HepG2 (cell line): ENCODE data around the gene MYLK2. TPM values are rescaled to one million over a fixed set of nuclear protein-coding genes. Genes with fewer than 3 reads are reported as not detected.

ENCODE experiments used
- DR1 ChIP-seq: sonication (generic); formaldehyde crosslinking; IDR thresholded peaks from 2 replicates; pipeline ENCODE4 v1.8.0; 2021; ENCODE audit warnings: mild to moderate bottlenecking, missing genetic modification reagents, inconsistent platforms
- GPN1 ChIP-seq: sonication (generic); formaldehyde crosslinking; IDR thresholded peaks from 2 replicates; pipeline ENCODE4 v1.5.1; 2020; ENCODE audit warnings: missing genetic modification reagents, borderline replicate concordance
- HDAC1 ChIP-seq: sonication (generic); formaldehyde crosslinking; IDR thresholded peaks from 2 replicates; pipeline ENCODE4 v1.5.1; 2020; ENCODE audit warnings: mild to moderate bottlenecking, missing genetic modification reagents
- HNRNPLL ChIP-seq: fragments of 200-400 bp; formaldehyde crosslinking; IDR thresholded peaks from 2 replicates; pipeline ENCODE4 v1.6.1; 2017; ENCODE audit warnings: mild to moderate bottlenecking, low read depth, low read length; ENCODE audit not compliant: poor library complexity, severe bottlenecking
- IRF2 ChIP-seq: IDR thresholded peaks from 2 replicates; pipeline ENCODE4 v1.6.1; 2018; ENCODE audit warnings: missing genetic modification reagents, missing compliant biosample characterization
- MTA1 ChIP-seq: sonication (generic); formaldehyde crosslinking; IDR thresholded peaks from 2 replicates; pipeline ENCODE4 v1.4.0; 2020; ENCODE audit warnings: missing genetic modification reagents, mild to moderate bottlenecking, borderline replicate concordance
- NR2F1 ChIP-seq, 2 experiments: fragments of 450-650 bp in 1 of 2; formaldehyde crosslinking in 1 of 2; IDR thresholded peaks; 2 replicates each; pipeline versions ENCODE4 v1.5.0 to v1.6.1; 2016 to 2020; ENCODE audit warnings: mild to moderate bottlenecking in 1 of 2, missing compliant biosample characterization in 1 of 2, missing genetic modification reagents in 1 of 2, moderate library complexity in 1 of 2
- NR3C1 ChIP-seq: sonication (generic); formaldehyde crosslinking; IDR thresholded peaks from 2 replicates; pipeline ENCODE4 v1.4.0; 2020; ENCODE audit warnings: missing genetic modification reagents
- RBAK ChIP-seq: sonication (generic); formaldehyde crosslinking; IDR thresholded peaks from 2 replicates; pipeline ENCODE4 v1.5.1; 2020; ENCODE audit warnings: mild to moderate bottlenecking, missing genetic modification reagents
- RXRA ChIP-seq: sonication (generic); formaldehyde crosslinking; IDR thresholded peaks from 2 replicates; pipeline ENCODE4 v1.5.1; 2020; ENCODE audit warnings: missing genetic modification reagents
- TAF15 ChIP-seq: fragments of 200-400 bp; formaldehyde crosslinking; IDR thresholded peaks from one replicate; pipeline ENCODE4 v1.6.1; 2018; ENCODE audit warnings: mild to moderate bottlenecking, low read depth, low read length; ENCODE audit not compliant: poor library complexity, severe bottlenecking
- XRCC5 ChIP-seq: fragments of 200-400 bp; formaldehyde crosslinking; optimal IDR thresholded peaks from 2 replicates; pipeline ENCODE3; 2017; ENCODE audit warnings: mild to moderate bottlenecking, low read length
- ZNF496 ChIP-seq: sonication (generic); formaldehyde crosslinking; IDR thresholded peaks from 2 replicates; pipeline ENCODE4 v1.8.1; 2023; ENCODE audit warnings: mild to moderate bottlenecking, moderate library complexity, missing genetic modification reagents; ENCODE audit not compliant: insufficient replicate concordance
- ZNF83 ChIP-seq: sonication (generic); formaldehyde crosslinking; IDR thresholded peaks from 2 replicates; pipeline ENCODE4 v1.4.0; 2020; ENCODE audit warnings: missing genetic modification reagents, mild to moderate bottlenecking, borderline replicate concordance
- polyA plus RNA-seq, 8 experiments: library from polyadenylated mRNA; depleted of rRNA in 3 of 8; stranded (reverse) in 7 of 8; unstranded in 1 of 8; fragments of >200 nt; fragmentation: Illumina TruSeq in 4 of 8; extraction: Trizol in 4 of 8; gene quantifications; 2 replicates each; pipeline versions ENCODE4 v1.2.1 to v1.2.3, GENCODE V29; 2011 to 2016; ENCODE audit warnings: low read depth in 4 of 8, missing spikeins in 1 of 8, mixed read lengths in 1 of 8; ENCODE audit not compliant: insufficient read depth in 1 of 8
- total RNA-seq, 5 experiments: library from RNA; depleted of rRNA; stranded (reverse); fragments of >200 nt; fragmentation: Illumina TruSeq; extraction: Trizol; gene quantifications; 2 replicates each; pipeline ENCODE4 v1.2.3, GENCODE V29; 2016; ENCODE audit warnings: low read depth in 1 of 5
- TF ChIP-seq, protein P1 (sequence below): IDR thresholded peaks from 2 replicates; pipeline ENCODE4 v1.6.1; 2012; ENCODE audit warnings: low read length, improper control_type of control experiment
- TF ChIP-seq, protein P2 (sequence below): sonication (generic); formaldehyde crosslinking; IDR thresholded peaks from 2 replicates; pipeline ENCODE4 v1.5.0; 2020; ENCODE audit warnings: missing genetic modification reagents
- TF ChIP-seq, protein P3 (sequence below): sonication (generic); formaldehyde crosslinking; IDR thresholded peaks from 2 replicates; pipeline ENCODE4 v1.4.0; 2020; ENCODE audit warnings: mild to moderate bottlenecking, missing genetic modification reagents
- TF ChIP-seq, protein P4 (sequence below): sonication (generic); formaldehyde crosslinking; IDR thresholded peaks from 2 replicates; pipeline ENCODE4 v1.4.0; 2020; ENCODE audit warnings: missing genetic modification reagents
- TF ChIP-seq, protein P5 (sequence below): sonication (generic); formaldehyde crosslinking; IDR thresholded peaks from 2 replicates; pipeline ENCODE4 v1.9.0; 2022; ENCODE audit warnings: low read depth, missing genetic modification reagents

The MYLK2 gene
- total and polyA plus RNA-seq, 2 of the 13 experiments (the other 11 are each of a cell fraction or from before 2014, with no cell fraction given): 0.27 TPM; not detected in 1

DNA sequence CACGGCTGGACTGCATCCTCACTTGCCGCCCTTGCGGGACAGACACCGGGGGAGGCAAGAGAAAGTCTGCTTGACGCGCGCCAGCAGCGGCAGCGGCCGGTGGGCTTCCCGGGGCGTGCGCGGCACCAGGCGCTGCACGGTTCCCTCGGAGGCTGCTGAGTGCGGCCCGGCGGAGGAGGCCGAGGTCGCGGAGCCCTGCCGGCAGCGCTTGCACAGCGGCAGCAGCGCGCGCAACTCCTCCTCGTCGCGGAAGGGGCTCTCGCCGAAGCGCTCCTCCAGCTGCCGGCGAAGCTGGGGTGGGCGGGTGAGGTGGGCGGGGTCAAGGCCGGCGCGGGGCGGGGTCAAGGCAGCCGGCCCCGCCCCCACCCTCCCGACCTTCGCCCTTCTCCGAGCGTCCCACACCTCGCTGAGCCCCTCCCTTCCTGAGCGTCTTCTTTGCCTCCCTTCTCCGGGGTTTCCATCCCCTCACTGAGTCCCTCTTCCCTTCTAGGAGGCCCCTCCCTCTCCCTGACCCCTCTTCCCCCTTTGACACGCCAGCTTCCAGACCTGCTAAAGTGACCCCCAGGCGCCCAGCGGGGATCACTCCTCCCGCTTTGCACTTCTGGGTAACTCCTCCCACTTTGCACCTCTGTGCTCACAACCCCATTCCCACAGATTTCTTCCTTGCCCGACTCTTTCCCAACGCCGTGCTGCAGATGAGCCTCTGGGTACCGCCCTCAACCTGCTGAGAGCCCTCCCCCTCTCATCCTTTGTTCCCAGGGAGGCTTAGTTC is 42.4 kb downstream of the MYLK2 start (continued):
- TF ChIP-seq, protein P1, sequence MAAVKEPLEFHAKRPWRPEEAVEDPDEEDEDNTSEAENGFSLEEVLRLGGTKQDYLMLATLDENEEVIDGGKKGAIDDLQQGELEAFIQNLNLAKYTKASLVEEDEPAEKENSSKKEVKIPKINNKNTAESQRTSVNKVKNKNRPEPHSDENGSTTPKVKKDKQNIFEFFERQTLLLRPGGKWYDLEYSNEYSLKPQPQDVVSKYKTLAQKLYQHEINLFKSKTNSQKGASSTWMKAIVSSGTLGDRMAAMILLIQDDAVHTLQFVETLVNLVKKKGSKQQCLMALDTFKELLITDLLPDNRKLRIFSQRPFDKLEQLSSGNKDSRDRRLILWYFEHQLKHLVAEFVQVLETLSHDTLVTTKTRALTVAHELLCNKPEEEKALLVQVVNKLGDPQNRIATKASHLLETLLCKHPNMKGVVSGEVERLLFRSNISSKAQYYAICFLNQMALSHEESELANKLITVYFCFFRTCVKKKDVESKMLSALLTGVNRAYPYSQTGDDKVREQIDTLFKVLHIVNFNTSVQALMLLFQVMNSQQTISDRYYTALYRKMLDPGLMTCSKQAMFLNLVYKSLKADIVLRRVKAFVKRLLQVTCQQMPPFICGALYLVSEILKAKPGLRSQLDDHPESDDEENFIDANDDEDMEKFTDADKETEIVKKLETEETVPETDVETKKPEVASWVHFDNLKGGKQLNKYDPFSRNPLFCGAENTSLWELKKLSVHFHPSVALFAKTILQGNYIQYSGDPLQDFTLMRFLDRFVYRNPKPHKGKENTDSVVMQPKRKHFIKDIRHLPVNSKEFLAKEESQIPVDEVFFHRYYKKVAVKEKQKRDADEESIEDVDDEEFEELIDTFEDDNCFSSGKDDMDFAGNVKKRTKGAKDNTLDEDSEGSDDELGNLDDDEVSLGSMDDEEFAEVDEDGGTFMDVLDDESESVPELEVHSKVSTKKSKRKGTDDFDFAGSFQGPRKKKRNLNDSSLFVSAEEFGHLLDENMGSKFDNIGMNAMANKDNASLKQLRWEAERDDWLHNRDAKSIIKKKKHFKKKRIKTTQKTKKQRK: no peak
- TF ChIP-seq, protein P2, sequence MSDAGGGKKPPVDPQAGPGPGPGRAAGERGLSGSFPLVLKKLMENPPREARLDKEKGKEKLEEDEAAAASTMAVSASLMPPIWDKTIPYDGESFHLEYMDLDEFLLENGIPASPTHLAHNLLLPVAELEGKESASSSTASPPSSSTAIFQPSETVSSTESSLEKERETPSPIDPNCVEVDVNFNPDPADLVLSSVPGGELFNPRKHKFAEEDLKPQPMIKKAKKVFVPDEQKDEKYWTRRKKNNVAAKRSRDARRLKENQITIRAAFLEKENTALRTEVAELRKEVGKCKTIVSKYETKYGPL: no peak
- TF ChIP-seq, protein P3, sequence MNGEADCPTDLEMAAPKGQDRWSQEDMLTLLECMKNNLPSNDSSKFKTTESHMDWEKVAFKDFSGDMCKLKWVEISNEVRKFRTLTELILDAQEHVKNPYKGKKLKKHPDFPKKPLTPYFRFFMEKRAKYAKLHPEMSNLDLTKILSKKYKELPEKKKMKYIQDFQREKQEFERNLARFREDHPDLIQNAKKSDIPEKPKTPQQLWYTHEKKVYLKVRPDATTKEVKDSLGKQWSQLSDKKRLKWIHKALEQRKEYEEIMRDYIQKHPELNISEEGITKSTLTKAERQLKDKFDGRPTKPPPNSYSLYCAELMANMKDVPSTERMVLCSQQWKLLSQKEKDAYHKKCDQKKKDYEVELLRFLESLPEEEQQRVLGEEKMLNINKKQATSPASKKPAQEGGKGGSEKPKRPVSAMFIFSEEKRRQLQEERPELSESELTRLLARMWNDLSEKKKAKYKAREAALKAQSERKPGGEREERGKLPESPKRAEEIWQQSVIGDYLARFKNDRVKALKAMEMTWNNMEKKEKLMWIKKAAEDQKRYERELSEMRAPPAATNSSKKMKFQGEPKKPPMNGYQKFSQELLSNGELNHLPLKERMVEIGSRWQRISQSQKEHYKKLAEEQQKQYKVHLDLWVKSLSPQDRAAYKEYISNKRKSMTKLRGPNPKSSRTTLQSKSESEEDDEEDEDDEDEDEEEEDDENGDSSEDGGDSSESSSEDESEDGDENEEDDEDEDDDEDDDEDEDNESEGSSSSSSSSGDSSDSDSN (CRISPR knock-in tag): peak; percentile 54; the same call in 1 of the 2 replicates
- no peak for TF ChIP-seq NR3C1
- peak; percentile 65 for TF ChIP-seq HNRNPLL
- TF ChIP-seq MTA1 (CRISPR knock-in tag): peak; percentile 85; the same call in 1 of the 2 replicates
- TF ChIP-seq ZNF83: no peak
- peak; percentile 45; the same call in 1 of the 2 replicates for TF ChIP-seq RXRA (CRISPR knock-in tag)
- TF ChIP-seq HDAC1 (CRISPR knock-in tag): no peak
- TF ChIP-seq, protein P4, sequence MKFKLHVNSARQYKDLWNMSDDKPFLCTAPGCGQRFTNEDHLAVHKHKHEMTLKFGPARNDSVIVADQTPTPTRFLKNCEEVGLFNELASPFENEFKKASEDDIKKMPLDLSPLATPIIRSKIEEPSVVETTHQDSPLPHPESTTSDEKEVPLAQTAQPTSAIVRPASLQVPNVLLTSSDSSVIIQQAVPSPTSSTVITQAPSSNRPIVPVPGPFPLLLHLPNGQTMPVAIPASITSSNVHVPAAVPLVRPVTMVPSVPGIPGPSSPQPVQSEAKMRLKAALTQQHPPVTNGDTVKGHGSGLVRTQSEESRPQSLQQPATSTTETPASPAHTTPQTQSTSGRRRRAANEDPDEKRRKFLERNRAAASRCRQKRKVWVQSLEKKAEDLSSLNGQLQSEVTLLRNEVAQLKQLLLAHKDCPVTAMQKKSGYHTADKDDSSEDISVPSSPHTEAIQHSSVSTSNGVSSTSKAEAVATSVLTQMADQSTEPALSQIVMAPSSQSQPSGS (CRISPR knock-in tag): 0 out of 2 replicates have a peak, but pooled peaks have one; percentile 25
- peak; percentile 33 for TF ChIP-seq TAF15
- peak in 1 of 2 experiments; percentile 60; a peak in 2 of 4 replicates for TF ChIP-seq NR2F1 (CRISPR knock-in tag; IDR thresholded peaks at IDR 0.05)
- TF ChIP-seq, protein P5, sequence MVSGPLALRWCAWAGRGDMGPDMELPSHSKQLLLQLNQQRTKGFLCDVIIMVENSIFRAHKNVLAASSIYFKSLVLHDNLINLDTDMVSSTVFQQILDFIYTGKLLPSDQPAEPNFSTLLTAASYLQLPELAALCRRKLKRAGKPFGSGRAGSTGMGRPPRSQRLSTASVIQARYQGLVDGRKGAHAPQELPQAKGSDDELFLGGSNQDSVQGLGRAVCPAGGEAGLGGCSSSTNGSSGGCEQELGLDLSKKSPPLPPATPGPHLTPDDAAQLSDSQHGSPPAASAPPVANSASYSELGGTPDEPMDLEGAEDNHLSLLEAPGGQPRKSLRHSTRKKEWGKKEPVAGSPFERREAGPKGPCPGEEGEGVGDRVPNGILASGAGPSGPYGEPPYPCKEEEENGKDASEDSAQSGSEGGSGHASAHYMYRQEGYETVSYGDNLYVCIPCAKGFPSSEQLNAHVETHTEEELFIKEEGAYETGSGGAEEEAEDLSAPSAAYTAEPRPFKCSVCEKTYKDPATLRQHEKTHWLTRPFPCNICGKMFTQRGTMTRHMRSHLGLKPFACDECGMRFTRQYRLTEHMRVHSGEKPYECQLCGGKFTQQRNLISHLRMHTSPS: no peak; the same call in 1 of the 2 replicates
- no peak for TF ChIP-seq ZNF496
- no peak for TF ChIP-seq GPN1 (CRISPR knock-in tag)
- no peak for TF ChIP-seq DR1
- no peak for TF ChIP-seq IRF2 (CRISPR knock-in tag)
- TF ChIP-seq RBAK (CRISPR knock-in tag): no peak
- TF ChIP-seq XRCC5: no peak
